Left forelimb (tissue), 1 donor: ENCODE data around the gene IL17D.
"Not testable (repeated sequence)": the region's sequence is repeated elsewhere in the genome, so short reads cannot be mapped to it uniquely, and the experiment has no call there.

Experiments used
- DNase-seq: peaks from one replicate; pipeline ENCODE4 v3.0.0-alpha.2; 2018; ENCODE audit warnings: low spot score

IL17D gene

GRCh38 chr13:20702915-20703779, at the start of gene IL17D:
TSS of gene IL17D (plus strand) at chr13:20703699. CDS start at chr13:20704002, 303 bp downstream.
- DNase-seq, result no peak

- DNase-seq, result no peak
Measured at GRCh38 chr13:20654156-20654555, 49.3 kb upstream of the IL17D start.

GRCh38 chr13:20658451-20659040, 45.0 kb upstream of the IL17D start:
- no peak for DNase-seq

GRCh38 chr13:20664351-20664750, 39.1 kb upstream of the IL17D start:
- DNase-seq, result no peak

GRCh38 chr13:20666948-20667347, 36.6 kb upstream of the IL17D start:
- no peak for DNase-seq

- no peak for DNase-seq
Measured at GRCh38 chr13:20667857-20668437, 35.6 kb upstream of the IL17D start.

GRCh38 chr13:20669162-20669561, 34.3 kb upstream of the IL17D start:
- DNase-seq, result no peak

GRCh38 chr13:20671789-20672188, 31.7 kb upstream of the IL17D start:
- DNase-seq, result no peak

- no peak for DNase-seq
Measured at GRCh38 chr13:20672772-20673171, 30.7 kb upstream of the IL17D start.

GRCh38 chr13:20673715-20674114, 29.8 kb upstream of the IL17D start:
- DNase-seq, result no peak

GRCh38 chr13:20676213-20676612, 27.3 kb upstream of the IL17D start:
- DNase-seq, result no peak

GRCh38 chr13:20678606-20679005, 24.9 kb upstream of the IL17D start:
- DNase-seq, result not testable (repeated sequence)

GRCh38 chr13:20679879-20680278, 23.6 kb upstream of the IL17D start:
- DNase-seq, result no peak

- no peak for DNase-seq
Measured at GRCh38 chr13:20680416-20681080, 23.0 kb upstream of the IL17D start.

- not testable (repeated sequence) for DNase-seq
Measured at GRCh38 chr13:20681481-20681880, 22.0 kb upstream of the IL17D start.

GRCh38 chr13:20682061-20682460, 21.4 kb upstream of the IL17D start:
- DNase-seq, result no peak

- no peak for DNase-seq
Measured at GRCh38 chr13:20684041-20684440, 19.5 kb upstream of the IL17D start.

GRCh38 chr13:20684546-20684945, 19.0 kb upstream of the IL17D start:
- DNase-seq, result no peak

- DNase-seq, result no peak
Measured at GRCh38 chr13:20685092-20685491, 18.4 kb upstream of the IL17D start.

- DNase-seq, result no peak
Measured at GRCh38 chr13:20686167-20686566, 17.3 kb upstream of the IL17D start.

- DNase-seq, result no peak
Measured at GRCh38 chr13:20686863-20687579, 16.5 kb upstream of the IL17D start.

GRCh38 chr13:20689291-20689690, 14.2 kb upstream of the IL17D start:
- DNase-seq, result no peak
